ENCODE data around the gene BIRC6. TPM values are rescaled to one million over a fixed set of nuclear protein-coding genes. Genes with fewer than 3 reads are reported as not detected.

The BIRC6 gene
- polyA plus RNA-seq, 2 donors = 10.8 to 16.2 TPM

Other genes with a start within 250 kb of the BIRC6 start
- gene SLC30A6, start 191.2 kb upstream of the BIRC6 start, polyA plus RNA-seq = 1 to 10 TPM; 3.3 to 4.9 TPM
- gene NLRC4, start 92.1 kb upstream of the BIRC6 start, polyA plus RNA-seq = under 1 TPM; 0.12 to 0.18 TPM
- 10 to 100 TPM; 16.0 to 24.4 TPM for gene YIPF4, start 79.1 kb upstream of the BIRC6 start, polyA plus RNA-seq